AG10803 (cell line): ENCODE data around the gene FBXO31.

Experiments
- DNase-seq: peaks from one replicate; pipeline ENCODE4 v3.0.0; 2010; ENCODE audit warnings: low read depth
- H3K4me3 ChIP-seq: 2 replicates; pipeline ENCODE4 v1.5.1; 2011; ENCODE audit warnings: mild to moderate bottlenecking, low read length, control low read depth
- CTCF ChIP-seq: conservative IDR thresholded peaks from 2 replicates; pipeline ENCODE4 v1.5.1; 2011; ENCODE audit warnings: mild to moderate bottlenecking, low read length, control low read depth, inconsistent platforms

FBXO31 gene

DNA sequence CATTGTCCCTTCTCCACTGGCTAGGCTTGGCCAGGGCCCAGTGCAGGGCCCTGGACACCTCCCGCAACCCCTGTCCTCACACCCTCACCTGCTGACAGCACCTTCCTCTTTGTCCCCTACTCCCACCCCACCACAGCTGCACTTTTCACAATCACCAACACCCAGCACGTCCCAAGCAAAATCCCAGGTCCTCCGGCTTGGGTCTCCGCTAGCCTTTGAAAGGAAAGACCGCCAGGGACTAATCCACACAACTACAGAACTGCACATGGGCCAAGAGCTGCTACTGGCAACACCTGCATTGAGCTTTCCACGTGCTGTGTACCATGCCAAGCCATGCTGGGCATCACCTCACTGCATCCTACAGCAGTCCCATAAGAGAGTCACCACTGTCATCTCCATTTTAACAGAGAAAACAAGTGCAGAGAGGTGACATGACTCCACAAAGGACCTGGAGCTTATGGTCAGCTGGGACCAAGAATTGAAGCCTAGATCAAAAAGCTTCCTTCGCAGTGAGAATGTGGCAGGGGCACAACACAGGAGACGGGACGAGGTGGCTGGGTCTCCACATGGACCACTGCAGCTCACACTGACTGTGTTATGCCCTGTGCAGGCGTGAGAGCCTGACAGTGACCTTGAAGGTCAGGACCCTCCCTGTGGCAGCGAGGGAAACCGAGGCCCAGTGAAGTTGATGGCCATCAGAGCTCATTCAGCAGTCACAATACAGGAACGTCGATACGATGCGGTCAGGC lies 22.5 kb downstream of the FBXO31 start:
- TF ChIP-seq CTCF: no peak
- H3K4me3 ChIP-seq: no peak overlapping the region
- no peak for DNase-seq

DNA sequence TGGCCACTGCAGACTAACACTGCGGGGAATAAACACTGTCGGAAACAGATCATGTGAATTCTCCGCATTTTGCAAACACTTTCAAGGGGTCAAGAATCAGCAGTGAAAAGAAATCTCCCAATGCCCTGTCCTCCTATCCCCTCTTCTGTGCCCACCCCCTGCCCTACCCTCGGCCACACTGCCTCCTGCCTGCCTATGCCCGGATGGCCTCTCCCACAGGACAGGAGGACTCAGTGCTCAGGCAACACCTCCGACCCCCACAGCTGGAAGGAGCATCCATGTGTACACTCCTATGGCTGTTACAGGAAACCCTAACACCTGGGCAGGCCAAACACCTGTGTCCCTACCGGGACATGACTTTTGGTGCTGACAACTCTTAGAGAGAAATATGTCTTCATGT lies 24.5 kb downstream of the FBXO31 start:
- TF ChIP-seq CTCF: no peak
- no peak overlapping the region for H3K4me3 ChIP-seq
- DNase-seq: no peak

DNA sequence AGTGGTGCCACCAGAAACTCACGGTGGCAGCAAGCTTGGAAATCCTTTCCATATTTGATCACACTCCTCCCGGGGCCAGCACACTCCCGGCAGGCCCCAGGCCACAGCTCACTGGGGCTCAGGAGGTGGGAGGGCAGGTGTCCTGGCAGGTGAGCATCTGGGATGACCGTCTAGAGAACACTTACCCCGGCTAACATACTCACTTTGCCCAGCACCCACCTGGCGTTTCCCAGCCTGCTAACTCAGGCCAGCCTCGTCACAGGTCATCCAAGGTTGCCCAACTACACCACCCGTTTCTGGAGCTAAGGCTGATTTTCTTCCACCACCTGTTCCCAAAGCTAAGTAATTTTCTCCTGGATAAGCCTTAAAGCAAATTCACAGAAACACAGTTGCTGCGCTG lies 24.9 kb downstream of the FBXO31 start:
- H3K4me3 ChIP-seq: no peak overlapping the region
- TF ChIP-seq CTCF: no peak
- DNase-seq: no peak

GRCh38 chr16:87358250-87358649 lies 25.3 kb downstream of the FBXO31 start:
- no peak for TF ChIP-seq CTCF
- H3K4me3 ChIP-seq: no peak overlapping the region
- no peak for DNase-seq

DNA sequence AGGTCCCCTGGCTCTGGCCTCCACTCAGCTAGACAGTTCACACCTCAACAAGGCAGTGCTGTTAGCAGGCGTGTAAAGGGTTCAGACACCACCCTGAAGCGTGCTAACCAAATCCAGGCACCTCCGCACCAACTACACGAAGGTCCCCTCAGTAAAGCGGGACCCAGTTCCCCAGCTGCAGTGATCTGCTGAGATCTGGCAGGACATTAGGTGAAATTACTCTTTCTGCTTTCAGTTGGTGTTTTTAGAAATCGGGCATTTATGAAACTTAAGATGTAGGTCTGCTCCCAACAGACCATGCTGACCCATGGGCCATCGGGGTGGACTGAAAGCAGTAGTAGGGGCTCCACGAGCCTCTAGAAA lies 27.1 kb downstream of the FBXO31 start:
- no peak overlapping the region for H3K4me3 ChIP-seq
- DNase-seq: no peak
- TF ChIP-seq CTCF: no peak

- DNase-seq: no peak
- no peak for TF ChIP-seq CTCF
- H3K4me3 ChIP-seq: no peak overlapping the region
Measured at GRCh38 chr16:87353613-87354012, 30.0 kb downstream of the FBXO31 start.

DNA sequence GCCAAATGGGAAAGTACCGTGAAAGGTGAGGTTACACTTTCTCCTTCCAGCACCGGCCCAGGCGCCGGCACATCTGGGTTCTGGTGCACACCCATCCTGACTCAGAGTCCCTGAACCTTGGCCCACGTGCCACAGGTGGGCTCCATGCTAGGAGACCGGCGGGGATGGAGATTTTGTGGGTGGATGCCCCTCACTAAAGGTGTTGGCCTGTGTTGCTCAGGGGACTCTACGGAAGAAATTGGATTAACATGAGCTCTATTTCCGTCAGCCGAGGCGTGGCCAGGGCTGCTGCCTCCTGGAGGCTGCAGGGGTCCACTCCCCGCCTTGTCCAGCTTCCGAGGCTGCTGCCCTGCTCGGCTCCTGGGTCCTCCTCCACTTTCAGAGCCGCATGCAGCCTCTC lies 30.8 kb downstream of the FBXO31 start:
- no peak overlapping the region for H3K4me3 ChIP-seq
- DNase-seq: no peak
- no peak for TF ChIP-seq CTCF
